Measurements from ENCODE around the gene MUS81.

DNA sequence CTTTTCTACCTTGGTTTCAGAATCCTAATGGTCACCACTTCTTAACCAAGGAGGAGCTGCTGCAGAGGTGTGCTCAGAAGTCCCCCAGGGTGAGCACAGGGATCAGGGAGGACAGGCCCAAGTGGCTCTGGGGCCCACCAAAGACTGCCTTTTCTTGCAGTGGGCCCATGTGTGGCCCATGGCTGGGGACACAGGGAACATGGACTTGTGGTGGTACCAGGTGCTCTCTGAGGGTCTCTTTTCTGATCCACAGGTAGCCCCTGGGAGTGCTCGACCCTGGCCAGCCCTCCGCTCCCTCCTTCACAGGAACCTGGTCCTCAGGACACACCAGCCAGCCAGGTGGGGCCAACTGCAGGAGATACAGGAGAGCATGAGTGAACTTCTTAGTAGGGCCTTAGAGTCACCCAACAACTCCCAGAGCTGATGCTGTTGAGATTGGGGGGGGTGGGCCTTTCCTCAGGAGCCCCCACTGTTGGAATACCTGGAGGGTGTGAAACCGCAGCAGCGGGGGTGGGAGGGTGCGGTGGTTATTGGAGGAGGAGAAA, 2.0 kb downstream of the MUS81 start:
- TF ChIP-seq, protein P1, sequence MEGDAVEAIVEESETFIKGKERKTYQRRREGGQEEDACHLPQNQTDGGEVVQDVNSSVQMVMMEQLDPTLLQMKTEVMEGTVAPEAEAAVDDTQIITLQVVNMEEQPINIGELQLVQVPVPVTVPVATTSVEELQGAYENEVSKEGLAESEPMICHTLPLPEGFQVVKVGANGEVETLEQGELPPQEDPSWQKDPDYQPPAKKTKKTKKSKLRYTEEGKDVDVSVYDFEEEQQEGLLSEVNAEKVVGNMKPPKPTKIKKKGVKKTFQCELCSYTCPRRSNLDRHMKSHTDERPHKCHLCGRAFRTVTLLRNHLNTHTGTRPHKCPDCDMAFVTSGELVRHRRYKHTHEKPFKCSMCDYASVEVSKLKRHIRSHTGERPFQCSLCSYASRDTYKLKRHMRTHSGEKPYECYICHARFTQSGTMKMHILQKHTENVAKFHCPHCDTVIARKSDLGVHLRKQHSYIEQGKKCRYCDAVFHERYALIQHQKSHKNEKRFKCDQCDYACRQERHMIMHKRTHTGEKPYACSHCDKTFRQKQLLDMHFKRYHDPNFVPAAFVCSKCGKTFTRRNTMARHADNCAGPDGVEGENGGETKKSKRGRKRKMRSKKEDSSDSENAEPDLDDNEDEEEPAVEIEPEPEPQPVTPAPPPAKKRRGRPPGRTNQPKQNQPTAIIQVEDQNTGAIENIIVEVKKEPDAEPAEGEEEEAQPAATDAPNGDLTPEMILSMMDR (IDR thresholded peaks at IDR 0.05): no peak
- no peak for TF ChIP-seq ZFX (IDR thresholded peaks at IDR 0.05; ENCODE audit: borderline replicate concordance)
